Measurements from ENCODE around the gene DDB1.
A peak's percentile ranks its signal among the peaks of the same experiment; 100 is the strongest.

The DDB1 gene

GRCh38 chr11:61329871-61330270, 3.0 kb downstream of the DDB1 start:
- Histone ChIP-seq H3K27me3 (replicated peaks in 2 of 5; ENCODE audit: control insufficient read depth in 4 of 5, insufficient read depth in 5 of 5, low read length in 4 of 5) (no peaks in the 10 kb centered on the region), H3K36me3 (ENCODE audit: control insufficient read depth in 4 of 4, insufficient read depth in 4 of 4, low read length in 3 of 4) (peaks cover 11 to 53% (median 34%) of the 10 kb centered on the region in 4 experiments), H3K4me1 (ENCODE audit: control extremely low read depth in 1 of 4, control insufficient read depth in 4 of 4, insufficient read depth in 4 of 4, low read length in 3 of 4) (peaks cover 4 to 34% (median 26%) of the 10 kb centered on the region in 4 experiments), H3K9me3 (ENCODE audit: control extremely low read depth in 1 of 5, control insufficient read depth in 4 of 5, insufficient read depth in 2 of 5, low read depth in 1 of 5, low read length in 4 of 5) (no peaks in the 10 kb centered on the region), H3K27ac (ENCODE audit: insufficient read depth in 1 of 2, low read depth in 1 of 2, low read length in 2 of 2, poor library complexity in 1 of 2, severe bottlenecking in 2 of 2) (peak overlapping the region in 1 of 2 experiments; percentile 37), H3K4me3 (ENCODE audit: control insufficient read depth in 1 of 7, extremely low read depth in 1 of 7, insufficient read depth in 4 of 7, low read depth in 2 of 7, low read length in 6 of 7) (no peak overlapping the region)
- POLR2A ChIA-PET = no interaction called here
- CTCF ChIA-PET = interaction anchor here (1.2 to 3.5 kb wide), 2 partner anchors 21 to 56 kb away, joined by 3 to 25 read pairs; no protein-coding TSS in a partner anchor
- 93% methylated on average over 4 of the region's 4 CpGs for WGBS (ENCODE audit: insufficient coverage)
- no peak for DNase-seq

GRCh38 chr11:61328351-61328750, 4.6 kb downstream of the DDB1 start:
- H3K27ac ChIP-seq (ENCODE audit: insufficient read depth in 1 of 2, low read depth in 1 of 2, low read length in 2 of 2, poor library complexity in 1 of 2, severe bottlenecking in 2 of 2) = peak overlapping the region in 1 of 2 experiments; percentile 30
- 97% methylated on average over 9 of the region's 9 CpGs for WGBS (ENCODE audit: insufficient coverage)
- peaks cover 15 to 66% (median 43%) of the 10 kb centered on the region in 4 experiments for H3K36me3 ChIP-seq (ENCODE audit: control insufficient read depth in 4 of 4, insufficient read depth in 4 of 4, low read length in 3 of 4)
- H3K9me3 ChIP-seq (ENCODE audit: control extremely low read depth in 1 of 5, control insufficient read depth in 4 of 5, insufficient read depth in 2 of 5, low read depth in 1 of 5, low read length in 4 of 5) = no peaks in the 10 kb centered on the region
- H3K27me3 ChIP-seq (replicated peaks in 2 of 5; ENCODE audit: control insufficient read depth in 4 of 5, insufficient read depth in 5 of 5, low read length in 4 of 5) = no peaks in the 10 kb centered on the region
- DNase-seq = no peak
- ChIA-PET CTCF (interaction anchor here (0.9 to 2.1 kb wide), 5 partner anchors 8 to 58 kb away, joined by 3 to 10 read pairs (median 4); no protein-coding TSS in a partner anchor), POLR2A (interaction anchor here (0.6 to 0.8 kb wide), 2 partner anchors 34 to 70 kb away, joined by 3 read pairs; partner anchors contain the start of gene TMEM138)
- peaks cover 4 to 19% (median 19%) of the 10 kb centered on the region in 4 experiments for H3K4me1 ChIP-seq (ENCODE audit: control extremely low read depth in 1 of 4, control insufficient read depth in 4 of 4, insufficient read depth in 4 of 4, low read length in 3 of 4)
- H3K4me3 ChIP-seq (ENCODE audit: control insufficient read depth in 1 of 7, extremely low read depth in 1 of 7, insufficient read depth in 4 of 7, low read depth in 2 of 7, low read length in 6 of 7) = no peak overlapping the region

GRCh38 chr11:61327669-61328071, 5.2 kb downstream of the DDB1 start:
- Histone ChIP-seq H3K27ac (ENCODE audit: insufficient read depth in 1 of 2, low read depth in 1 of 2, low read length in 2 of 2, poor library complexity in 1 of 2, severe bottlenecking in 2 of 2) (no peak overlapping the region), H3K4me1 (ENCODE audit: control extremely low read depth in 1 of 4, control insufficient read depth in 4 of 4, insufficient read depth in 4 of 4, low read length in 3 of 4) (peaks cover 4 to 17% (median 17%) of the 10 kb centered on the region in 4 experiments), H3K9me3 (ENCODE audit: control extremely low read depth in 1 of 5, control insufficient read depth in 4 of 5, insufficient read depth in 2 of 5, low read depth in 1 of 5, low read length in 4 of 5) (no peaks in the 10 kb centered on the region), H3K27me3 (replicated peaks in 2 of 5; ENCODE audit: control insufficient read depth in 4 of 5, insufficient read depth in 5 of 5, low read length in 4 of 5) (no peaks in the 10 kb centered on the region), H3K4me3 (ENCODE audit: control insufficient read depth in 1 of 7, extremely low read depth in 1 of 7, insufficient read depth in 4 of 7, low read depth in 2 of 7, low read length in 6 of 7) (no peak overlapping the region), H3K36me3 (ENCODE audit: control insufficient read depth in 4 of 4, insufficient read depth in 4 of 4, low read length in 3 of 4) (peaks cover 20 to 73% (median 50%) of the 10 kb centered on the region in 4 experiments)
- ChIA-PET CTCF (interaction anchor here (0.9 to 2.1 kb wide), 6 partner anchors 8 to 58 kb away, joined by 3 to 10 read pairs (median 4); no protein-coding TSS in a partner anchor), POLR2A (no interaction called here)
- DNase-seq = no peak

- Histone ChIP-seq H3K27ac (ENCODE audit: insufficient read depth in 1 of 2, low read depth in 1 of 2, low read length in 2 of 2, poor library complexity in 1 of 2, severe bottlenecking in 2 of 2) (peak overlapping the region in 1 of 2 experiments; percentile 14), H3K4me3 (ENCODE audit: control insufficient read depth in 1 of 7, extremely low read depth in 1 of 7, insufficient read depth in 4 of 7, low read depth in 2 of 7, low read length in 6 of 7) (no peak overlapping the region), H3K4me1 (ENCODE audit: control extremely low read depth in 1 of 4, control insufficient read depth in 4 of 4, insufficient read depth in 4 of 4, low read length in 3 of 4) (peaks cover 0 to under 1% (median 0%) of the 10 kb centered on the region in 4 experiments), H3K9me3 (ENCODE audit: control extremely low read depth in 1 of 5, control insufficient read depth in 4 of 5, insufficient read depth in 2 of 5, low read depth in 1 of 5, low read length in 4 of 5) (no peaks in the 10 kb centered on the region), H3K36me3 (ENCODE audit: control insufficient read depth in 4 of 4, insufficient read depth in 4 of 4, low read length in 3 of 4) (peaks cover 29 to 88% (median 63%) of the 10 kb centered on the region in 4 experiments), H3K27me3 (replicated peaks in 2 of 5; ENCODE audit: control insufficient read depth in 4 of 5, insufficient read depth in 5 of 5, low read length in 4 of 5) (no peaks in the 10 kb centered on the region)
- ChIA-PET CTCF (interaction anchor here (0.6 to 1.3 kb wide), 3 partner anchors 10 to 57 kb away, joined by 3 to 4 read pairs (median 3); no protein-coding TSS in a partner anchor), POLR2A (no interaction called here)
- WGBS (ENCODE audit: insufficient coverage) = 100% methylated on average over 2 of the region's 2 CpGs
- no peak for DNase-seq
Measured at GRCh38 chr11:61325649-61326414, 7.1 kb downstream of the DDB1 start.

- no peaks in the 10 kb centered on the region for H3K27me3 ChIP-seq (replicated peaks in 2 of 5; ENCODE audit: control insufficient read depth in 4 of 5, insufficient read depth in 5 of 5, low read length in 4 of 5)
- H3K9me3 ChIP-seq (ENCODE audit: control extremely low read depth in 1 of 5, control insufficient read depth in 4 of 5, insufficient read depth in 2 of 5, low read depth in 1 of 5, low read length in 4 of 5) = no peaks in the 10 kb centered on the region
- CTCF ChIA-PET = interaction anchor here (1.3 to 2.1 kb wide), 3 partner anchors 8 to 44 kb away, joined by 4 to 6 read pairs (median 5); partner anchors contain the start of gene VWCE
- POLR2A ChIA-PET = interaction anchor here (0.6 kb wide), 1 partner anchor 112 kb away, joined by 4 read pairs; no protein-coding TSS in a partner anchor
- no peak for DNase-seq
- WGBS (ENCODE audit: insufficient coverage) = 100% methylated on average over 2 of the region's 2 CpGs
- H3K27ac ChIP-seq (ENCODE audit: insufficient read depth in 1 of 2, low read depth in 1 of 2, low read length in 2 of 2, poor library complexity in 1 of 2, severe bottlenecking in 2 of 2) = no peak overlapping the region
- H3K4me1 ChIP-seq (ENCODE audit: control extremely low read depth in 1 of 4, control insufficient read depth in 4 of 4, insufficient read depth in 4 of 4, low read length in 3 of 4) = no peaks in the 10 kb centered on the region
- peaks cover 25 to 87% (median 61%) of the 10 kb centered on the region in 4 experiments for H3K36me3 ChIP-seq (ENCODE audit: control insufficient read depth in 4 of 4, insufficient read depth in 4 of 4, low read length in 3 of 4)
- no peak overlapping the region for H3K4me3 ChIP-seq (ENCODE audit: control insufficient read depth in 1 of 7, extremely low read depth in 1 of 7, insufficient read depth in 4 of 7, low read depth in 2 of 7, low read length in 6 of 7)
Measured at GRCh38 chr11:61315260-61315659, 17.6 kb downstream of the DDB1 start.

GRCh38 chr11:61310749-61311148, 22.2 kb downstream of the DDB1 start:
- WGBS (ENCODE audit: insufficient coverage) = 100% methylated on average over 8 of the region's 8 CpGs
- no peaks in the 10 kb centered on the region for H3K27me3 ChIP-seq (replicated peaks in 2 of 5; ENCODE audit: control insufficient read depth in 4 of 5, insufficient read depth in 5 of 5, low read length in 4 of 5)
- H3K9me3 ChIP-seq (ENCODE audit: control extremely low read depth in 1 of 5, control insufficient read depth in 4 of 5, insufficient read depth in 2 of 5, low read depth in 1 of 5, low read length in 4 of 5) = no peaks in the 10 kb centered on the region
- no peak for DNase-seq
- CTCF ChIA-PET = interaction anchor here (0.9 kb wide), 2 partner anchors 16 to 97 kb away, joined by 3 to 4 read pairs; partner anchors contain the start of gene VWCE
- POLR2A ChIA-PET = no interaction called here
- H3K36me3 ChIP-seq (ENCODE audit: control insufficient read depth in 4 of 4, insufficient read depth in 4 of 4, low read length in 3 of 4) = peaks cover 60 to 99% (median 80%) of the 10 kb centered on the region in 4 experiments
- no peak overlapping the region for H3K4me3 ChIP-seq (ENCODE audit: control insufficient read depth in 1 of 7, extremely low read depth in 1 of 7, insufficient read depth in 4 of 7, low read depth in 2 of 7, low read length in 6 of 7)
- no peaks in the 10 kb centered on the region for H3K4me1 ChIP-seq (ENCODE audit: control extremely low read depth in 1 of 4, control insufficient read depth in 4 of 4, insufficient read depth in 4 of 4, low read length in 3 of 4)
- no peak overlapping the region for H3K27ac ChIP-seq (ENCODE audit: insufficient read depth in 1 of 2, low read depth in 1 of 2, low read length in 2 of 2, poor library complexity in 1 of 2, severe bottlenecking in 2 of 2)

GRCh38 chr11:61309739-61310138, 23.2 kb downstream of the DDB1 start:
- Histone ChIP-seq H3K9me3 (ENCODE audit: control extremely low read depth in 1 of 5, control insufficient read depth in 4 of 5, insufficient read depth in 2 of 5, low read depth in 1 of 5, low read length in 4 of 5) (no peaks in the 10 kb centered on the region), H3K4me3 (ENCODE audit: control insufficient read depth in 1 of 7, extremely low read depth in 1 of 7, insufficient read depth in 4 of 7, low read depth in 2 of 7, low read length in 6 of 7) (no peak overlapping the region), H3K27ac (ENCODE audit: insufficient read depth in 1 of 2, low read depth in 1 of 2, low read length in 2 of 2, poor library complexity in 1 of 2, severe bottlenecking in 2 of 2) (no peak overlapping the region), H3K36me3 (ENCODE audit: control insufficient read depth in 4 of 4, insufficient read depth in 4 of 4, low read length in 3 of 4) (peaks cover 59 to 100% (median 81%) of the 10 kb centered on the region in 4 experiments), H3K27me3 (replicated peaks in 2 of 5; ENCODE audit: control insufficient read depth in 4 of 5, insufficient read depth in 5 of 5, low read length in 4 of 5) (no peaks in the 10 kb centered on the region), H3K4me1 (ENCODE audit: control extremely low read depth in 1 of 4, control insufficient read depth in 4 of 4, insufficient read depth in 4 of 4, low read length in 3 of 4) (no peaks in the 10 kb centered on the region)
- no peak for DNase-seq
- POLR2A ChIA-PET = no interaction called here
- CTCF ChIA-PET = interaction anchor here (0.9 to 1.8 kb wide), 4 partner anchors 15 to 98 kb away, joined by 3 to 5 read pairs (median 4); partner anchors contain the start of gene VWCE
- WGBS (ENCODE audit: insufficient coverage) = 96% methylated on average over 6 of the region's 7 CpGs
